H1 (cell line): ENCODE data around the gene POLR3G.

Experiments used
- EP300 ChIP-seq, 2 experiments: IDR thresholded peaks; 1 replicate in 1 of 2; 2 replicates in 1 of 2; pipeline ENCODE4 v1.6.1; 2011 to 2012; ENCODE audit warnings: low read depth in 2 of 2, low read length in 2 of 2, mild to moderate bottlenecking in 2 of 2, borderline replicate concordance in 1 of 2, inconsistent platforms in 1 of 2, moderate library complexity in 1 of 2
- GABPA ChIP-seq: IDR thresholded peaks from 2 replicates; pipeline ENCODE4 v1.6.1; 2011; ENCODE audit warnings: mild to moderate bottlenecking, low read length, moderate library complexity, borderline replicate concordance; ENCODE audit not compliant: insufficient read depth
- JUN ChIP-seq: IDR thresholded peaks from 2 replicates; pipeline ENCODE4 v1.6.1; 2011; ENCODE audit warnings: low read depth, mild to moderate bottlenecking, improper control_type of control experiment, low read length
- POLR2AphosphoS5 ChIP-seq: IDR thresholded peaks from 2 replicates; pipeline ENCODE4 v1.6.1; 2011; ENCODE audit warnings: low read depth, low read length
- RFX5 ChIP-seq: IDR thresholded peaks from 2 replicates; pipeline ENCODE4 v1.6.1; 2011; ENCODE audit warnings: low read depth, low read length, improper control_type of control experiment, borderline replicate concordance

- no peak for TF ChIP-seq POLR2AphosphoS5
- no peak for TF ChIP-seq JUN
- TF ChIP-seq RFX5 = no peak
- no peak for TF ChIP-seq GABPA
- no peak for TF ChIP-seq EP300 (IDR thresholded peaks at IDR 0.05; ENCODE audit: borderline replicate concordance in 1 of 2, low read depth in 2 of 2, low read length in 2 of 2)
These were observed 74.6 kb downstream of the POLR3G start for GRCh38 chr5:90549223-90549622.
